HepG2 (cell line): Measurements from ENCODE around the gene CPNE4. TPM values are rescaled to one million over a fixed set of nuclear protein-coding genes. Genes with fewer than 3 reads are reported as not detected.
A peak's percentile ranks its signal among the peaks of the same experiment; 100 is the strongest.

Experiments used
- CREB1 ChIP-seq, 2 experiments: fragments of 450-650 bp in 1 of 2; IDR thresholded peaks; 2 replicates each; pipeline ENCODE4 v1.6.1; 2016 to 2017; ENCODE audit warnings: control low read depth in 1 of 2, mild to moderate bottlenecking in 1 of 2, missing compliant biosample characterization in 1 of 2, missing genetic modification characterization in 1 of 2
- DNMT1 ChIP-seq: sonication (generic); formaldehyde crosslinking; IDR thresholded peaks from 2 replicates; pipeline ENCODE4 v1.5.1; 2020; ENCODE audit warnings: mild to moderate bottlenecking, missing genetic modification reagents
- DRAP1 ChIP-seq: IDR thresholded peaks from 2 replicates; pipeline ENCODE4 v1.6.1; 2016; ENCODE audit warnings: missing genetic modification reagents, missing compliant biosample characterization
- E2F1 ChIP-seq: sonication (generic); formaldehyde crosslinking; IDR thresholded peaks from 2 replicates; pipeline ENCODE4 v1.5.0; 2020; ENCODE audit warnings: missing genetic modification reagents
- ETV6 ChIP-seq: sonication (generic); formaldehyde crosslinking; conservative IDR thresholded peaks from 2 replicates; pipeline ENCODE4 v1.4.0; 2020; ENCODE audit warnings: missing genetic modification reagents
- HNRNPLL ChIP-seq: fragments of 200-400 bp; formaldehyde crosslinking; IDR thresholded peaks from 2 replicates; pipeline ENCODE4 v1.6.1; 2017; ENCODE audit warnings: mild to moderate bottlenecking, low read depth, low read length; ENCODE audit not compliant: poor library complexity, severe bottlenecking
- HOXA3 ChIP-seq: sonication (generic); formaldehyde crosslinking; IDR thresholded peaks from 2 replicates; pipeline ENCODE4 v1.5.0; 2020; ENCODE audit warnings: missing genetic modification reagents
- IRF2 ChIP-seq: IDR thresholded peaks from 2 replicates; pipeline ENCODE4 v1.6.1; 2018; ENCODE audit warnings: missing genetic modification reagents, missing compliant biosample characterization
- LRRFIP1 ChIP-seq: sonication (generic); formaldehyde crosslinking; conservative IDR thresholded peaks from 2 replicates; pipeline ENCODE4 v1.4.0; 2020; ENCODE audit warnings: missing genetic modification reagents
- SMC3 ChIP-seq: IDR thresholded peaks from 2 replicates; pipeline ENCODE4 v1.6.1; 2011; ENCODE audit warnings: low read length, improper control_type of control experiment
- SRF ChIP-seq: IDR thresholded peaks from 2 replicates; pipeline ENCODE4 v1.6.1; 2011; ENCODE audit warnings: mild to moderate bottlenecking, low read depth, low read length, moderate library complexity
- TFE3 ChIP-seq: IDR thresholded peaks from 2 replicates; pipeline ENCODE4 v1.6.1; 2016
- ZFP37 ChIP-seq: sonication (generic); formaldehyde crosslinking; IDR thresholded peaks from 2 replicates; pipeline ENCODE4 v1.4.0; 2020; ENCODE audit warnings: missing genetic modification reagents, borderline replicate concordance
- ZNF207 ChIP-seq: fragments of 450-650 bp; IDR thresholded peaks from 2 replicates; pipeline ENCODE4 v1.6.1; 2016; ENCODE audit warnings: antibody characterized with exemption, borderline replicate concordance
- ZNF292 ChIP-seq: sonication (generic); formaldehyde crosslinking; IDR thresholded peaks from 2 replicates; pipeline ENCODE4 v1.8.1; 2022; ENCODE audit warnings: mild to moderate bottlenecking, low read depth, missing genetic modification reagents, borderline replicate concordance
- ZNF549 ChIP-seq: sonication (generic); formaldehyde crosslinking; IDR thresholded peaks from 2 replicates; pipeline ENCODE4 v1.5.0; 2020; ENCODE audit warnings: missing genetic modification reagents
- ZNF614 ChIP-seq: IDR thresholded peaks from 2 replicates; pipeline ENCODE4 v1.6.1; 2018; ENCODE audit warnings: missing biosample characterization, missing genetic modification reagents, inconsistent platforms, borderline replicate concordance
- ZNF616 ChIP-seq: sonication (generic); formaldehyde crosslinking; IDR thresholded peaks from 2 replicates; pipeline ENCODE4 v1.5.0; 2020; ENCODE audit warnings: low read depth, mild to moderate bottlenecking, missing genetic modification reagents
- ZNF776 ChIP-seq: sonication (generic); formaldehyde crosslinking; IDR thresholded peaks from 2 replicates; pipeline ENCODE4 v1.4.0; 2020; ENCODE audit warnings: mild to moderate bottlenecking, missing genetic modification reagents
- ZNF781 ChIP-seq: sonication (generic); formaldehyde crosslinking; IDR thresholded peaks from 2 replicates; pipeline ENCODE4 v1.5.1; 2020; ENCODE audit warnings: borderline replicate concordance, mild to moderate bottlenecking, missing genetic modification reagents; ENCODE audit errors: not compliant biosample characterization
- ZXDC ChIP-seq: sonication (generic); formaldehyde crosslinking; IDR thresholded peaks from 2 replicates; pipeline ENCODE4 v1.5.0; 2020; ENCODE audit warnings: mild to moderate bottlenecking, missing genetic modification reagents
- polyA plus RNA-seq, 8 experiments: library from polyadenylated mRNA; depleted of rRNA in 3 of 8; stranded (reverse) in 7 of 8; unstranded in 1 of 8; fragments of >200 nt; fragmentation: Illumina TruSeq in 4 of 8; extraction: Trizol in 4 of 8; gene quantifications; 2 replicates each; pipeline versions ENCODE4 v1.2.1 to v1.2.3, GENCODE V29; 2011 to 2016; ENCODE audit warnings: low read depth in 4 of 8, missing spikeins in 1 of 8, mixed read lengths in 1 of 8; ENCODE audit not compliant: insufficient read depth in 1 of 8
- total RNA-seq, 5 experiments: library from RNA; depleted of rRNA; stranded (reverse); fragments of >200 nt; fragmentation: Illumina TruSeq; extraction: Trizol; gene quantifications; 2 replicates each; pipeline ENCODE4 v1.2.3, GENCODE V29; 2016; ENCODE audit warnings: low read depth in 1 of 5

CPNE4 gene
- total and polyA plus RNA-seq, 2 of the 13 experiments (the other 11 are each of a cell fraction or from before 2014, with no cell fraction given): not detected

GRCh38 chr3:131502530-131503319, 532.1 kb downstream of the CPNE4 start, which contains the start of gene MRPL3 (continued):
- TF ChIP-seq TFE3 (CRISPR knock-in tag) (peak; percentile 79), ZNF549 (CRISPR knock-in tag) (peak; percentile 81; the same call in 1 of the 2 replicates), CREB1 (IDR thresholded peaks at IDR 0.05) (peak; percentile 54), CREB1 (CRISPR knock-in tag; IDR thresholded peaks at IDR 0.05) (peak; percentile 75), ZNF292 (CRISPR knock-in tag) (peak; percentile 65; the same call in 1 of the 2 replicates), HNRNPLL (peak; percentile 93), ZNF616 (CRISPR knock-in tag) (peak; percentile 95), SRF (peak; percentile 66; the same call in 1 of the 2 replicates), E2F1 (CRISPR knock-in tag) (peak; percentile 94), ZNF776 (CRISPR knock-in tag) (peak; percentile 88; the same call in 1 of the 2 replicates), LRRFIP1 (CRISPR knock-in tag) (no peak), ZNF614 (peak; percentile 72; the same call in 1 of the 2 replicates), DRAP1 (peak; percentile 73; the same call in 1 of the 2 replicates), ZXDC (CRISPR knock-in tag) (peak; percentile 96), ZNF207 (no peak), DNMT1 (CRISPR knock-in tag) (peak; percentile 43; the same call in 1 of the 2 replicates), IRF2 (CRISPR knock-in tag) (peak; percentile 91), ZFP37 (peak; percentile 93), ETV6 (CRISPR knock-in tag) (peak; percentile 67; the same call in 1 of the 2 replicates), SMC3 (no peak), HOXA3 (CRISPR knock-in tag) (peak; percentile 98), ZNF781 (CRISPR knock-in tag) (peak; percentile 96)
